Embryonic facial prominence (tissue), 1 donor: Measurements from ENCODE around the gene INPPL1.
"Not testable (repeated sequence)": the region's sequence is repeated elsewhere in the genome, so short reads cannot be mapped to it uniquely, and the experiment has no call there.

Experiments used
- DNase-seq: peaks from one replicate; pipeline ENCODE4 v3.0.0-alpha.2; 2016; ENCODE audit errors: extremely low spot score

The INPPL1 gene

DNA sequence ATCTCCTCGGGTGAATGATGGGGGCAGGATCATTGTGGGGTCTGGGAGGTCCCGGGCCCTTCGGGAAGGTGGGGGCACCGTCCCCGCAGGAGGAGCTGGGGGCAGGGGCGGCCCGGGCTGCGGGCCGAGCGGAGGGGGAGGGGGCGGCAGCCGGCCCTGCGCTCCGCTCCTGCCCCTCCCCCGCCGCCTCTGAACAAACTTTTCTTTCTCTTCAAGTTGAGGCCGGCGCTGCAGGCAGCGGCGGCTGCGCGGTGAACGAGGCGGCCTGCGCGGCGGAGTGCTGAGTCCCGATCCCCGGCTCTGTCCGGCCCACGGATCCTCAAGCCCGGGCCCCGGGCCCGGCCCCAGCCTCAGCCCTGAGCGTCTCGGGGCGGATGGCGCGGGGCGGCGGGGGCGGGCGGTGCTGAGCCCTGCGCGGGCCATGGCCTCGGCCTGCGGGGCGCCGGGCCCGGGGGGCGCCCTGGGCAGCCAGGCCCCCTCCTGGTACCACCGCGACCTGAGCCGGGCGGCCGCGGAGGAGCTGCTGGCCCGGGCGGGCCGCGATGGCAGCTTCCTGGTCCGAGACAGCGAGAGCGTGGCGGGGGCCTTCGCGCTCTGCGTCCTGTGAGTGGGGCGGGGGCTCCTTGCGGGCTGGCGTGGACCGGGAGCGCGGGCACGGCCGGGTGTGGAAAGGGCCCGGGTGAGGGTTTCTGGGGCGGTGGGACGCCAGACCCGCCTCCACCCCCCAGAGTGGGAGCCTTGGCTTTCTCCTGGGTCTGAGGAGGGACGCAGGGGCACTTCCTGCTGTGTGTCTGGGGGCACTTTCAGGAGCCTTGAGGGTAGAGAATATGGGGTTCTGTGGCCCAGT is at the start of gene INPPL1:
INPPL1 (plus strand) TSS at position 204 of the 847 bp plus-strand sequence; CDS start at position 422, 218 bp downstream.
- no peak for DNase-seq

DNA sequence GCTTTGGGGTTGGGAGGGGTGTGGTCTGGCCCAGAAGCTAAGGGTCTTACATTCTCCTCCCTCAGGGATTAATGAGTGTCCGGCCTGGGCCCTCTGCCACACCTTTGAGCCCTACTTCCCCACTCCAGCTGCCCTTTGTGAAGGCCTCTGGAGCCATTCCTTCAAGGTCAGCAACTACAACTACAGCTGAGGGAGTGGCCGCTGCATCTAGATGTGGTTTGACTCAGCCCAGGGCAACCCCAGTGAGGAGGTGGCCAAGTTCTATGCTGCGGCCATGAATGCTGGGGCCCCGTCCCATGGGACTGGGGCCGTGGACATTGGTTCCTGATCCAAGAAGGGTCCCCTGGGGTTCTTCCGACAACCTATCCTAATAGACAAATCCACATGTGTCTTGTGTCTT is 46.9 kb upstream of the INPPL1 start:
- no peak for DNase-seq

DNA sequence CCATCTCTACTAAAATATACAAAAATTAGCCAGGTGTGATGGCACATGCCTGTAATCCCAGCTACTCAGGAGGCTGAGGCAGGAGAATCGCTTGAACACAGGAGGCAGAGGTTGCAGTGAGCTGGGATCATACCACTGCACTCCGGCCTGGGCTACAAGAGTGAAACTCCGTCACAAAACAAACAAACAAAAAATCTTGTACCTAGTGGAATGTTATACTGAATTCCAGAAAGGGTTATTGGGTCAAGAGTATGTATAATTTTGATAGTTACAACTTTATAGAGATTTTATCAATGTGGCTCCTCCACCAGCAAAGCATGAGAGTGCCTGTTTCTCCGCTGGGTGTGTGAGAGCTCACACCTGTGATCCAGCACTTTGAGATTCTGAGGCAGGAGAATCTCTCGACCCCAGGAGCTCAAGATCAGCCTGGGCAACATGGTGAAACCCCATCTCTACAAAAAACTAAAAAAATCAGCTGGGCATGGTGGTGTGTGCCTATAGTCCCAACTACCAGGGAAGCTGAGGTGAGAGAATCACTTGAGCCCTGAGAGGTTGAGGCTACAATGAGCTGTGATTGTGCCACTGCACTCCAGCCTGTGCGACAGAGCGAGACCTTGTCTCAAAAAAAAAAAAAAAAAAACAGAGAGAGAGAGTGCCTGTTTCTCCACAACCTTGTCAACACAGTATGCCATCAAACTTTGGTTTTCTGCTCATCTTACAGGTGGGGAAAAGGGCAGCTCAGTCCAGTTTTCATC is 45.3 kb upstream of the INPPL1 start:
- DNase-seq, result no peak

- no peak for DNase-seq
Observed at GRCh38 chr11:72179804-72180396, 44.7 kb upstream of the INPPL1 start.

- not testable (repeated sequence) for DNase-seq
Observed at GRCh38 chr11:72180892-72181552, 43.5 kb upstream of the INPPL1 start.

- DNase-seq, result not testable (repeated sequence)
Observed at GRCh38 chr11:72181553-72181958, 43.0 kb upstream of the INPPL1 start.

GRCh38 chr11:72188267-72188666 is 36.3 kb upstream of the INPPL1 start:
- DNase-seq, result no peak

DNA sequence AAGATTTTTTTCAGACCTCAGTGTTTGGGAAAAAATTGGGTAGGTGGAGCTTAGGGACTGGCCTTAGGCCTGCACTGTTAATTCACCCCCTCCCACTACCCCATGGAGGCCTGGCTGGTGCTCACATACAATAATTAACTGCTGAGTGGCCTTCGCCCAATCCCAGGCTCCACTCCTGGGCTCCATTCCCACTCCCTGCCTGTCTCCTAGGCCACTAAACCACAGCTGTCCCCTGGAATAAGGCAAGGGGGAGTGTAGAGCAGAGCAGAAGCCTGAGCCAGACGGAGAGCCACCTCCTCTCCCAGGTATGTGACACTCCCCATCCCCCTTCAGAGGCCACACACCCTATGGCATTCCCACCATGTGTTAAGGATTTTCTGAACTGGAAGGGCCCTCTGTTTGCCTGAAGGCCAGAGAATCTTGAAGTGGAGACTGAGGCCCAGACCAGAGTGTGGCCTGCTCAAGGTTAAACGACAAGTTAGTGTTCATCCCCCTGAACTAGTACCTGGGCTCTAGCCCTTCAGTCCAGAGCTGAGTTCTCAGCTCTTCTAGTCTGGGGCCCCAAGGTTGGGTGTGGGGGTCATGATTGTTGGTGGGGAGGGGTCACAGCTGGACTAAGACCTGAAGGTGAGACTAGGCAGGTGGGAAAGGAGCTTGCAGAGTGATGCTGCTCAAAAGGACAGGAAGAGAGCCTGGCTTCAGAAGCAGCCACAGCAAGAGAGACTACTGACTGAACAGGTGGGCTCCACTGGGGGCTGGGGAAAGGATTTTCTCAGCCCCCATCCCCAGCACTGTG is 34.9 kb upstream of the INPPL1 start:
- DNase-seq, result no peak

DNA sequence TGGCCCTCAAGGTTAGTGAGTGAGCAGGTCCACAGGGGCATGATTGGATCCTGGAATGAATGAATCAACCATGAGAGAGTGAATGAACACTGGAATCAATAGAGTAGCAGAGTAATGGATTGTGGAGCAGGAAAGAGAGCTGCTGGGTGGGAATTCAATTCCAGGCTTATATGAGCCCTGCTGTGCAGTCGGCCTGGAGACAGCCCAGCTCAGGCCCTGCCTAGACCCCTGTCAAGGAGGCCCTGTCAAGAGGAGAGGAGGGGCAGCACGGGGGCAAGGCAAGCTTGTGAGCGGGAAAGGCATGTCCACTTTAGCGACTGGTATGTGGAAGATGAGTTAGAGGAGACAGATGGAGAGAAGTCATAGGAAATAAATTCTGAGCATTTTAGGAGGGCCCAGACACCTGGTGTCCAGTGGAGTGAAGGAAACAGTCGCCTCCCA is 33.9 kb upstream of the INPPL1 start:
- DNase-seq, result no peak

DNA sequence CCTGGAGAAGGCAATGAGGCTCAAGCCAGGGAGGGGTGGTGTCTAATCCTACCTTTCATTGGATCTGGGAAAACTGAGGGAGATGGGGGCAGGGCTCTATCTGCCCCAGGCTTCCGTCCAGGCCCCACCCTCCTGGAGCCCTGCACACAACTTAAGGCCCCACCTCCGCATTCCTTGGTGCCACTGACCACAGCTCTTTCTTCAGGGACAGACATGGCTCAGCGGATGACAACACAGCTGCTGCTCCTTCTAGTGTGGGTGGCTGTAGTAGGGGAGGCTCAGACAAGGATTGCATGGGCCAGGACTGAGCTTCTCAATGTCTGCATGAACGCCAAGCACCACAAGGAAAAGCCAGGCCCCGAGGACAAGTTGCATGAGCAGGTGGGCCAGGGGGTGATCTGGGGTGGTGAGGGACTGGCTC is 32.6 kb upstream of the INPPL1 start, which contains the start of gene FOLR1:
FOLR1 (plus strand) TSS at position 180 of the 421 bp plus-strand sequence; CDS start at position 214, 34 bp downstream.
- DNase-seq, result no peak

- no peak for DNase-seq
Observed at GRCh38 chr11:72195518-72196270, 28.9 kb upstream of the INPPL1 start.

DNA sequence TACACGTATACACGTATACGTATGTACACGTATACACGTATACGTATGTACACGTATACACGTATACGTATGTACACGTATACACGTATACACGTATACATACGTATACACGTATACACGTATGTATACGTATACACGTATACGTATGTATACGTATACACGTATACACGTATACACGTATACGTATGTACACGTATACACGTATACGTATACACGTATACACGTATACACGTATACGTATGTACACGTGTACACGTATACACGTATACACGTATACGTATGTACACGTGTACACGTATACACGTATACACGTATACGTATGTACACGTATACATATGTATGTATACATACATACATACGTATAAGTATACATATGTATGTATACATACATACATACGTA is 23.1 kb upstream of the INPPL1 start:
- not testable (repeated sequence) for DNase-seq

DNA sequence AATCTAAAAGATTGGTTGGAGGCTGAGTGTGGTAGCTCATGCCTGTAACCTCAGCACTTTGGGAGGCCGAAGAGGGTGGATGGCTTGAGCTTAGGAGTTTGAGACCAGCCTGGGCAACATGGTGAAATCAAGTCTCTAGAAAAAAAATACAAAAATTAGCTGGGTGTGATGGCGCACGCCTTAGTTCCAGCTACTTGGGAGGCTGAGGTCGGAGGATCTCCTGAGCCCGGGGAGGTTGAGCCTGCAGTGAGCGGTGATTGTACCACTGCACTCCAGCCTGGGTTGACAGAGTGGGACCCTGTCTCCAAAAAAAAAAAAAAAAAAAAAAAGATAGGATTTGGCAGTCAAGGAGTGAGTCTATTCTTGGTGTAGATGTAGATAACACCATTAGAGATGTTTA is 22.0 kb upstream of the INPPL1 start:
- no peak for DNase-seq

- DNase-seq, result no peak
Observed at GRCh38 chr11:72203163-72203562, 21.4 kb upstream of the INPPL1 start.

DNA sequence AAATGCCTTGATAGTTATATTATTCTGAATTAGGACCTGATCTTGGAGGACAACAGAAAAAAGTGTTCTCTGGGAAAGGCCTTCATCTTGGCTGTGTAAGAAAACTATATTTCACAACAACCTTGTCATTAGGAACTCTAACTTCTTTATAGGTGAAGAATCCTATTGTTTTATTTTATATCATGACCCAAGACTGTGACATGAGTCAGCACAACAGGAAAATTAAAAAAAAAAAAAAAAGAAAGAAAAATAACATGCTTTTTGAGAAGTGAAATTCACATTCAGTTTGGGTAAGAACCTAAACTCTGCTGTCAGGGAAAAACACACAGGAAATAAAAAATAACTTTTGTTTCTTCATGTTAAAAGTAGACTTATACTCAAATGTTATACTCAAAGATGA is 19.7 kb upstream of the INPPL1 start:
- DNase-seq, result no peak

DNA sequence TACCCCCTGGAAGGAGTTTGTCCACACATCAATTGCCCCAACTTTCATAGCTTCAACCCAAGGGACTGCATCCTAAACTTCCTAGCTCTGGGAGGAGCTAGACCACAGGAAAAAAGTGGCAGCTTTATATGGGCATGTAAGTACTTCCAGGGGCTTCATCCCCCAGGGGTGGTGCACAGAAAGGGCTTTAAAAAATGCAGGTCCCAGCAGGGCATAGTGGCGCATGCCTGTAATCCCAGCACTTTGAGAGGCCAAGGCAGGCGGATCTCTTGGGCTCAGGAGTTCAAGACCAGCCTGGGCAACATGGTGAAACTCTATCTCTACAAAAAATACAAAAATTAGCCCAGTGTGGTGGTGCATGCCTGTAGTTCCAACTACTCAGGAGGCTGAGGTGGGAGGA is 17.8 kb upstream of the INPPL1 start:
- not testable (repeated sequence) for DNase-seq

DNA sequence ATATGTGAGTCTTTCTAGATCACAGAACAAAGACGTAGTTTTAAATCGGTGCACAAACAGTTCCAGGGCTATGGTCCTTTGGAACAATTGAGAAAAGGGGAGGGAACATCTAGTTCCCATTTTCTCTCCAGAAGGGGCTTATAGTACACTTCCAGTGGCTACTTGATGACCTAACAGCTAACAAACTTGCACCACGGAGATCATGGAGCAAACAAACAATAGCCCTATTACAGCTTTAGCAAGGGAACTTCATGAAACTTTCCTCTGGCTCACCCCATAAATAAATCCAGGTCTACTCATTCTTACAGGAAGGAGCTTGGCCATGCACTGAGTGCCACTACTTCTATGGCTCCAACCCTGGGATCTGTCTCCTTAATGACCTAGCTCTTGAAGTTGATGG is 16.3 kb upstream of the INPPL1 start:
- DNase-seq, result no peak

DNA sequence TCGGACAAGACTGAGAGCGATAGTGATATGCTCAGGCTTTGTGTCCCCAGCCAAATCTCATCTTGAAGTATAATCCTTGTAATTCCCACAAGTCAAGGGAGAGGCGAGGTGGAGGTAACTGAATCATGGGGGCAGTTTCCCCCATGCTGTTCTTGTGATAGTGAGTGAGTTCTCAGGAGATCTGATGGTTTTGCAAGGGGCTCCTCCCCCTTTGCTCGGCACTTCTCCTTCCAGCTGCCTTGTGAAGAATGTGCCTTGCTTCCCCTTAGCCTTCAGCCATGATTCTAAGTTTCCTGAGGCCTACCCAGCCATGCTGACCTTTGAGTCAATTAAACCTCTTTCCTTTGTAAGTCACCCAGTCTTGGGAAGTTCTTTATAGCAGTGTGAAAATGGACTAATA is 15.5 kb upstream of the INPPL1 start:
- no peak for DNase-seq

DNA sequence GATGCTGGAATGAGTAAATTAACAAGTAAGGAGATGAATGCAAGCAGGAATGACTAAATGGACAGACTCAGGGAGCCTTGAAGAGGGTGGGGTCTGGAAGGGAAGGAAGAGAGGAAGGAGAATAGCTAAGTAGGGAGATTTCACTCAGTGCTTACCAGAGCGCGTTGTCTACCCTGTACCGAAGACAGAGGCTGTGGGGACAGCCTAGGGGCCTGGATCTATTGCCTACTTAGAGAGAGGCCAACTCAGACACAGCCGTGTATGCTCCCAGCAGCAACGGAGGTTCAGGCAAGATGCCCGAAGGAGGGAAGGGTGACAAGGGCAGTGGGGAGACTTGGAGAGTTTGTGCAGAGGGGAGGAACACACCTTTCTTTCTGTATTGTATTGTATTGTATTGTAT is 7.9 kb upstream of the INPPL1 start, which contains the start of gene FOLR2:
FOLR2 (plus strand) TSS at position 157 of the 400 bp plus-strand sequence. CDS start 1,791 bp downstream, outside the sequence.
- DNase-seq, result no peak

DNA sequence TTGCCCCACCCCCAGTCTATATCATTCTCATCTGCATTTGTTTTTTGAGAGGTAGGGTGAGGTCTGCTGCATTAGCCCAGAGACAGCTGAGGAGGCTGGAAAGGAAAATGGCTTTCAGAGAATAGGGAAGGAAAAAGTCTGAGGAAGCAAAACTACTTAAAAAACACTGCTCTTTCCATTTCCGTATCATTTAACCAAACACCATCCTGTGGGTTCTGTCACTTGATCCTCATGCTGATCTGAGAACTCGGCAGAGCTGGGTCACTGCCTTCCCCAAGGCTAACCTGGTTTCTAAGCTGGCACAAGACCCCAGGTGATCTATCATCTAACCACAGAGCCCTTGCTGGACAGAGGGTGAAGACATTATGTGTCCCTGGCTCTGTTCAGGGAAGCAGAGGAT is 6.7 kb upstream of the INPPL1 start:
- no peak for DNase-seq
